Activated CD8-positive, alpha-beta memory T cell treated with anti-CD3 and anti-CD28 coated beads, Interleukin-2, amount 50 U/mL, for 1 hour (primary cell): Measurements from ENCODE around the gene INF2.
"Not testable (repeated sequence)": the region's sequence is repeated elsewhere in the genome, so short reads cannot be mapped to it uniquely, and the experiment has no call there.

Experiments used
- DNase-seq: peaks from one replicate; pipeline ENCODE4 v3.0.0-alpha.2; 2020; ENCODE audit errors: extremely low read depth

INF2 gene

DNA sequence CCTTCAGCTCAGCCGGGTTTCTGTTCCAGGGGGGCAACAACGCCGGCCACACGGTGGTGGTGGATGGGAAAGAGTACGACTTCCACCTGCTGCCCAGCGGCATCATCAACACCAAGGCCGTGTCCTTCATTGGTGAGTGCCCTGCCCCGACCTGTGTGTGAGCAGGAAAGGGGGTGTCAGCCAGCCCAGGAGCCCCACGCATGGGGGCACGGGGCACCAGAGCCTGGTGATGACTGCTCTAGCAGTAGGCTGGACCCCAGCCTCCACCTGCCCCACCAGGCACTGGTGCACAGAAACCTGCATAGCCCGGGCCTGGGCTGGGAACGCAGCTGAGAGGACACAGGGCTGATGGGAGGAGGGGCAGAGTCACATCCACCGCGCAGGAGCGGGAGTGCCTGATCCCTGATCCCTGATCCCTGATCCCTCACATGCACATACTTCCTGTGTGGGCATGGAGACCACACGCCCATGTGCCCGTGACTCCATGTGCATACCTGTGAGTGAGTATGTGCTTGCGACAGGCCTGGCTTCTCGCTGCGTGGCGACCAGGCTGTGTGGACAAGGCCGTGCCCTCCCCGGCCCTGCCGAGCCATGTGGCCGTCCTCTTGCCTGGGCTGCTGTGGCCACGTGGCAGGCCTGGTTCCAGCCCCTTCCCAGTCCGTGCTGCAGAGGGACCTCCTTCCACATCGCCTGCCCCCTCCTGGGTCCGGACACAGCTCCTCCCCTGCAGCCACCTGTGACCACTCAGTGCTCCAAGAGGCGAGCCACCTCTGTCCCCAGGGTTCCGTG, 45.8 kb downstream of the INF2 start:
- DNase-seq, result no peak

DNA sequence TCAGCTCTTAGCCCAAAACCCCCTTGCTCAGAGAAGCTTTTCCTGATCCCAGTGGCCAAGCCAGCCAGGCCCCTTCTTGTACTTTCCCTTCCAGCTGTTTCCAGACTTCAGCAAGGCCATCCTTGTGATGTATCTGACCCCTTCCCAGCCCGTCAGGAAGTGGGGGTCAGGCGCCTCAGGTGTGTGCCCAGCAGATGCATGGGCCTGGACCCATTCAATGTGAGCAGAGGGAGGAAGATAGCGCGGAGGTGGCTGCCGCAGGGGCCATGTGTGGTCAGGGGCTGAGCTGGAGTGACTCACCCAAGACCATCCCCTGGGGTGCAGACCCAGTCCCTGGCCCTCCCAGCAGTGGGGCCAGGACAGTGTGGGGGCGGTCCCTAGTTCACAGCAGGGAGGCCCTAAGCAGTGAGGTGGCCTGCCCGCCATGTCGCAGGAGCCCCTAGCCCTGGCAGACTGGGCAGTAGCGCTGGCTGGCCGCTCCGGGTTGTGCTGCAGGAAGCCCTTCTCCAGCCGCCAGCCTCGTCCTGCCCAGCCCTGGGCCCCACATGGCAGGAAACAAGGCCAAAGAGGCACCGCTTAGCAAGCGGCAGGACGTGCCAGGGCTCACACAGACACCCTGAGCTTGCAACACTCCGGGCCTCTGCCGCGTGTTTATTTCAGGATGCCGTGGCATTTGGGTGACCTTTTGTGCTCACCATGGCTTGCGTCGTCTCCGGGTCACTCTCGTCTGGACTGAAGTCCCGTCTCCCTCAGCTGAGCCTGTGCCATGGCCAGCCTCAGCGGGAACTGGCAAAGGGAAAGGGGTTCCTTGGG, 46.6 kb downstream of the INF2 start:
- no peak for DNase-seq

DNA sequence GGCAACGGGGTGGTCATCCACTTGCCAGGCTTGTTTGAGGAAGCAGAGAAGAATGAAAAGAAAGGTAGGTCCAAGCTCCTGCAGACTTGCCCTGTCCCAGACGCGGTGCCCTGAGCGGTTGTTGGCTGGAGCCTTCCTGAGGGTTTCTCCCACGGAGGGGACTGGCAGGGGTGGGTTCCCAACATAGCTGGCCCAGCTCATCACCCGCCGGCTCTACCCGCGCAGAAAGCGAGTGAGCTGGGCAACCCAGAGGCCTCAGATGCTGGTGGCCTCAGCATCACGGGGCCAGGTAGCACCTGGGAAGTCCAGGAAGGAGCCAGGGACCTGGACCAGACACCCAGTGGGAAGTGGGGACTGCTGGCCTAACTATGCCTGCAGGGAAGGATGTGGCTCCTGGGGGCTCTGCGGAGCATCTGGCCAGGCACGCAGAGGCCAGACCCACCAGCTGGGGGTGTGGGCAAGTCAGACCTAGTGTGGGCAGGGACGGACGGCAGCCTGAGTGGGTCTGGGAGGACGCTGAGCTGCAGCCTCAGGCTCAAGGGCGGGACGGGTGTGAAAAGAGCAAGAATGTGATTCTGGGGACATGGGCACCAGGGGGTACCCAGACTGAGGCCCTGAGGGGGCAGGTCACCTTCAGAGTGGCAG, 49.1 kb downstream of the INF2 start:
- DNase-seq, result no peak

DNA sequence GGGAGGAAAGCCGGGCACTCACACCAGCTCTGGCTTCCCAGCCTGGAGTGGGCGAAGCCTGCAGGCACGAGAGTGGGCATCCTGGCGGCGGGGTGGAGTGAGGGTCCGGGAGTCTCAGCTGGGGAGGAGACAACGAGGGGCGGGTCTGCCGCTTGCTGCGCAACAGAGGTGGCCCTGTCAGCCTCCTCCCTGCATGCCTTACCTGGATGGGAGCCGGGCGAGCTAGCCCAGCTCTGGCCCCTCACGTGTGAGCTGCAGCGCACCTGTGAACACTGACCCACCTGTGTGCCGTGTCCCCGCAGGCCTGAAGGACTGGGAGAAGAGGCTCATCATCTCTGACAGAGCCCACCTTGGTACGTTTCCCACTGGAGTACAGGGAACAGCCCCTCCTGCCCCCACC, 49.6 kb downstream of the INF2 start:
- DNase-seq, result no peak

DNA sequence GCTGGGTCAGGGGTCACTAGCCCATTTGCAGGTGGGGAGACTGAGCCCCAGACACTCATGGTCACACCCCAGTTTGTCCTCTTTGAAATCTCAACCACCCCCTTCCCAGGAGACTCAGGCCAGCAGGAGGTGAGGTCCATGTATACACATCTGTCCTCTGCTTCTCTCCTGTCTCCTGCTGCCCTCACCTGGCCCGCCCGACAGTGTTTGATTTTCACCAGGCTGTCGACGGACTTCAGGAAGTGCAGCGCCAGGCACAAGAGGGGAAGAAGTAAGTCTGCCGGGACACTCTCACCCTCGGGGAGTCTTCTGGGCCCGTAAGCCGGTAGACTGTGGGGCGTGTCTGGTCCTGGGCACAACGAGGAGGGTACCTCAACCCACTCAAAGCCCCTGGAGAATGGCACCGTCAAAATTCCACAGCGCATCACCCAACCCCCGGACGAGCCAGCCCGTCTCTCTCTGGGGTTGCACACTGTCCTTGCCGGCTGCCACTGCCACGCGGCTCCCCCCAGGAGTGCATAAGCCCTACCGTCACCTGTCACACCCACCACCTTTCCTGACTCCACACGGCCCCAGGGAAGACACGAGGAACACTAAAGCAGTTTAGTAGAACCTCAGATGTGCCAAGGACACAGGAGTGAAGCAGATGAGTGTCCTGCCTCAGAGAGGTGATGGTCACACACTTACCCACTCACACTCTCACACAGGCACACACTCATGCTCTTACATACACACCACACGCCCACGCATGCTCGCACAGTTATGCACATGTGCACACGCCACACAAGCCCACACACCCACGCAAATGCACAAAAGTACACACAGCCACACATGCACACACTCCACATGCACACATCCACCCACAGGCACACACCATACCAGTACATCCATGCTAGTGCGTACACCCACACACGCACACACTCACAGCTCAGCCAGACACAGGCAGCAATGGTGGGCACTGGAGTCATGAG, 50.4 kb downstream of the INF2 start:
- DNase-seq, result no peak

DNA sequence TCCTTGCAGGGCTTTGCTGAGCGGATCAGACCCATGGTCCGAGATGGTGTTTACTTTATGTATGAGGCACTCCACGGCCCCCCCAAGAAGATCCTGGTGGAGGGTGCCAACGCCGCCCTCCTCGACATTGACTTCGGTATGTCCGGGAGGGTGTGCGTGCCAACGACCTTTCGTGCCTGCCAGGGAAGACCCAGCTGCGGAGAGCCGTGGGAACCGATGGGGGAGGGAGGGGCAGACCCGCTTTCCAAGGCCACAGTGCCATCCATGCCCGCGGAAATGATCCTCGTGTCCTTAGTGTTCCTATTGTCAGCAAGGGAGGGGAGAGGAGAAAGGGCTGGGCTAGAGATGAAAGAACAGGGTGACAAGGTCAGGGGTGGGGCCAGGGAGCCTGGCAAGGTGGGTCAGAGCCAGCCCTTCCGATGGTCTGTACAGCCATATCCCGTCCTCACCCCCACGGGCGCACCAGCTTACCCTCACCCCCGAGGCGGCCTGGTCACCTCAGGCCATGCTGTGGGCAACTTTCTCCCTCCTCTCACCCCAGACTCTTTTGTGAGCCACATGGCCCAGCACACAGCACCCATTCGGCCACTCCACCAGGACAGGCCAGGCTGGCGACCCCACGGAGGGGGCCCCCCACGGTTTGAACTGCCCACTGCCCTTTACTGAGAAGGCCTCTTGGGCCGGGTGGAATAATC, 51.8 kb downstream of the INF2 start:
- no peak for DNase-seq

DNA sequence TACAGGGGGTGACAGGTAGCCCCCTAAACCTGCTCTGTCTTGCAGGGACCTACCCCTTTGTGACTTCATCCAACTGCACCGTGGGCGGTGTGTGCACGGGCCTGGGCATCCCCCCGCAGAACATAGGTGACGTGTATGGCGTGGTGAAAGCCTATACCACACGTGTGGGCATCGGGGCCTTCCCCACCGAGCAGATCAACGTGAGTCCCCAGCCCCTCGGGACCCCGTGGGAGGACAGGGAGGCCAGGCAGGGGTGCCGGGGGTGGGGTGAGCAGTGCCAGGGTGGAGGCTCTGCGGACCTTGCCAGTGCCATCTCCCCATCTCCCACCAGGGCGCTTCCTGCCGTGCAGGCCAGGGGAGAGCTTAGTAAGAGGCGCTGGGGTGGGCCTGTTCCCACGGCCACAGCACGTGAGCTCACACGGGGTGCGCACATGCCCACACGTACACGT, 52.4 kb downstream of the INF2 start:
- DNase-seq, result no peak

DNA sequence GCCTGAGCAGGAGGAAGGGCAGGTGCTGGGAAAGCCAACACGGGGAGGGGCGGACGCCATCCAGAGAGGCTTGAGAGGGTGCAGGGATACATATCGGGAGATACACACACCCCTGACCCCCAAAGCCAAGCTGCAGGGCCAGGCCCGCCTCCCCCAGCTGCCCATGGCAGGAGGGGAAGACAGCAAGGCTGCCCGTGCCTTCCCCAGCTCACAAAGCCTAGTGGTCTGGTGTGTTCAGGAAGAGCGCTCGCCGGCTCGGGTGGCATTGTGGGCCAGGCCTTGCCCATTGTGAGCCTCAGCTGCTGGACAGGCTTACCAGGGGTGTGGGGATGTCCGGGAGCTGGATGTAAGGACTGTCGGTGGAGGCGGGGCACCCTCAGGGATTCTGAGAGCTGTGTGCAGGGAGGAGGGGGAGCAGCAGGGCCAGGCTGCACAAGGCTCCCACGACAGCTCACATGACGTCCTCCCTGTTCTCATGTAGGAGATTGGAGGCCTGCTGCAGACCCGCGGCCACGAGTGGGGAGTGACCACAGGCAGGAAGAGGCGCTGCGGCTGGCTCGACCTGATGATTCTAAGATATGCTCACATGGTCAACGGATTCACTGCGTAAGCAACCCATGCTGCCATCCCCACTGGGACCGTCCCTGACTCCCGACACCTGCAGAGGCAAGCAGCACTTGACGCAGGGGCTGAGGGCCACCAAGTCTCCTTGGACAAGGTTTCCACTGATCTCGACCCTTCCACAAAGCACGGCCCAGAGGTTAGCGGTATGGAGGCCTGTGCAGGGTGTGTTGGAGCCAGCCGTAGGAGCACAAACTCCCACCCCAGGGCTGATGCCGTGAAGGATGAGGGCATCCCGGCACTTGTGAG, 53.4 kb downstream of the INF2 start:
- DNase-seq, result no peak

DNA sequence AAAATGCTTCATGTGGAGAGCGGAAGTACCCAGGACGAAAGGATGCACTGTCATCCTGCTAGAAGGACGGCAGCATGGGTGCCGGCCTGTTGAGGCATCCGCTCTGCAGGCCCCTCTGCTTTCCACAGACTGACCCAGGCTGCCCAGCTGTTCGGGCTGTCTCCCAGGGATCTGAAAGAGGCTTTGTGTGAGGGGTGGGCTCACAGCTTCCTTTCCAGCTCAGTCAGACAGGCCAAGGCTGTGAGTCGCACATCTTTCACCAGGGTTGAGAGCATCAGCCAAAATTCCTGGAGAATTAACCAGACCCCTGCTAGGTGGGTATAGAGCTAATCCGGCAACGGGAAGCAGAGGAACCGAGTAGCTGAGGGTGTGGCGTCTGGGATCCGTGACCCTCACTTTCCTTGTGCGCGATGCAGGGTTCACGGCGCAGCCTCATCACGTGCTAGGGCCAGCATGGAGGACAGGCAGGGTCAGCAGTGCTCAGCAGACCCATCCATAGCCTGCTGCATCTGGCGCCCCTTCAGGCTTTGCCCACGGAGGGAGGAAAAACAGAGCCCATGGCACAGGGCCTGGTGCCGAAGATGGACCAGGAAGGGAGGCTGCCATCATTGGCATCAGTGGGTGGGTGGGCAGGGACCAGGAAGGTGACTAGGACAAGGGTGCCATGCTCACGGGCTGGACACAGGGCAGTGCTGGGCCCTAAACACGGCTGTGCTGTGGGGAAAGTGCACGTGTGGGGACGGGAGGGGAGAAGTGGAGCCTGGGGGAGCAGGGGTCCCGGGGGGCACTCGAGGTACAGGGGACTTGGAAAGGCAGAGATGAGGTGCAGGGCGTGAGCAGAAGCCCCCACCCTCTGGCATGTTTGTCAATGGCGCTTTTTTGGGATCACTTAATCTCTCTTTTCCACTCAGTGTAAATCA, 54.3 kb downstream of the INF2 start:
- DNase-seq, result no peak

DNA sequence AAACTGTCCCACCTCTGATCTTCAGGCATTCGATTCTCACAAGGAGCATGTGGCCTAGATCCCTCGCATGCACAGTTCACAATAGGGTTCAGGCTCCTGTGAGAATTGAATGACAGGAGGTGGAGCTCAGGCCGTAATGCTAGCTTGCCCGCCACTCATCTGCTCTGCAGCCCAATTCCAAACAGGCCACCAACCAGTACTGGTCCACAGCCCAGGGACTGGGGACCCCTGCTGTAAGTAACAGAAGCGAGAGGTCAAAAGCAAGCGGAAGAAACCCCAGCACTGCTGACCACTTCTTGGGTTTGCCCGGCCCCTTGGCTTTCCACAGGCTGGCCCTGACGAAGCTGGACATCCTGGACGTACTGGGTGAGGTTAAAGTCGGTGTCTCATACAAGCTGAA, 55.1 kb downstream of the INF2 start:
- no peak for DNase-seq

DNA sequence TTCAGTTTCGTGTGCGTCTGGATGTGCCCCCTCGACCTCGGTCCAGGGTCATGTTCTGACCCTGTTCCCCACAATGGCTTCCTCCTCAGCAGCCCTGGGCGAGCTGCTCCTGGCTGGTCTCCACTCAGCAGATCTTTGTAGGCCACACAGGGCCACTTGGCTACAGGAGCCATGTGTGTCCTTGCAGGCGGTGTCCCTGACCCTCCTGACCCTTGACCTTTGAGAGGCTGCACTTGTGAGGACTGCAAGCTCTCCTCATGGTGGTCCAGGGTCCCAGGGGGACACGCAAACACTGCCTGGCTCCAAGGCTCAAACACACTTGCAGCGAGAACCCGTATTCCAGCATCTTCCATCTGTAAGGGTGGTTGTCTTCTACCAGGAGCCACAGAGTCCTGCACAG, 56.0 kb downstream of the INF2 start:
- no peak for DNase-seq

DNA sequence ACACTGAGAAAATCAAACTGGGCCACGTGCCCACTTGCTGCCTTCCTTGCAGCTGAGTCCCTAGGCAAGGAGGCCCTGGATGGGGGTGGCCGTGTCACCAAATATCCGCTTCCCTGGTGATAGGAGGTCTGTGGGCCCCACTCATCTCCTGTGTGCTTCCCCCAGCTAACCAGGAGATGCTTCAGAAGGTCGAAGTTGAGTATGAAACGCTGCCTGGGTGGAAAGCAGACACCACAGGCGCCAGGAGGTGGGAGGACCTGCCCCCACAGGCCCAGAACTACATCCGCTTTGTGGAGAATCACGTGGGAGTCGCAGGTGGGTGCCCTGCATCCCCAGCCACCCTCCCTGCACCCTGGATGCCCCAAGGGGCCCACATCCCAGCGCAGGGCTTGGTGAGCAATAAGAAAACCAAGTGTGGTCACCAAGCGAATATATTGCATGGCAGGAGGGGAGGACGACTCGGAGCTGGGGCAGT, 56.7 kb downstream of the INF2 start:
- DNase-seq, result no peak

DNA sequence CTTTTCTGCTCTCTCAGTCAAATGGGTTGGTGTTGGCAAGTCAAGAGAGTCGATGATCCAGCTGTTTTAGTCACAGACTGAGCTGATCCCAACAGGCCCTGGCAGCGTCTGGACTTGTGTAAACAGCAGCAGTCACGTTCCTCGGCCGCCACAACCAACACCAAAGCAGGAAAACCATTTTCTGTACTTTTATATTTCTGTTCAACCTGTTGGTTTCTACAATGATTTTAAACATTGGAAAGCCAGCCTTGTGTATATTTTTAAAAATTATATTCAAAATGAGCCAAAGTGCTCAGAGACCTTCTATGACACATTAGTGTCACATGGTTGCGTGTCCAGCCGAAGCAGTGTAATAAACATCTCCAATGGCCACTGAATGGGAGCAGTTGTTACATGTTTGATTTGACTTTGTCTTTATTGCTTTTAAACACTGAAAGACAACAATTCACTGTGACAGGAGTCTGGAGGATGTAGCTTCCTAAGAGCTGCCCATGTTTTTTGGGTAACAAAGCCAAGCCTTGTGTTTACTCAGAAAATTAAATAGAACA, 57.6 kb downstream of the INF2 start:
- DNase-seq, result no peak

DNA sequence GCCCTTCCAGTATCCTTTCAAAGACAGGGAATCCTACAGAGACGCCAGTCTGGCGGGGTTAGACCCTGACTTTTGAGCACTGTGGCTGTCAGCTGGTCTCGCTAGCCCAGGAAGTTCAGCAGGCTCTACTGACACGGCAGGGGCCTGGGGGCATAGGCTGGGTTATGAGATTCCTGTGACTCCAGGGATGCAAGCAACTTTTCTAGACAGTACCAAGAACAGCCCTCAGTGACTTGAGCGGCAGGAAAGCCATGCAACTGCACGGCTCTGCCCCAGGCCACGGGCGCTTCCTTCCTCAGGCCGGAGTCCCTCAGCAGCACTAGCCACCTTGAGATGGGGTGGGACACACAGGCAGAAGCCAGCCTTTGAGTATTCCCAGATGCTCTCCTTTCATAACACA, 58.5 kb downstream of the INF2 start:
- no peak for DNase-seq

DNA sequence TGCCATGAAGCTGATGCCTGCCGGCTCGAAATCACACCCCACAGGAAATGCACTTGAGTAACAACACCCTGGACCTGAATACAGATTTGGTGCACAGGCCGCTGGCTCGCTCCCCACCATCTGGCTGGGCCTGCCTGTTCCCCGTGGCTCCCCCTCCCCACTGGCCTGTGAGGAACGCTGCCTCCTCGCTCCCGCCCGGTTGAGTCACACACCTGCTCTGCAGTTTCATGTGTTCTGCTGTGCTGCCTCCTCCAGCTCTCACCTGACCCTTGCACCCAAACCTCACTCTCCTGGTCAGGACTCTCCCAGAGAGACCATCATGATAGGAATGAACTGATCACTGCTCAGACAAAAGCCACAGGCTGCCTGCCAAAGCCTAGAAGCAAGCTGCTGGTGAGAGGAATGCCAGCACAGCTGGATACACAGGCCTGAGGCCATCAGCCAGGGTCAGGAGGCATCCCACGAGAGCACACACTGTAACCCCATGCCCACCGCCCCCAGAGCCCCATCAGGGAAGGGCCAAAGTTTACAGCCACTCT, 59.8 kb downstream of the INF2 start:
- no peak for DNase-seq

DNA sequence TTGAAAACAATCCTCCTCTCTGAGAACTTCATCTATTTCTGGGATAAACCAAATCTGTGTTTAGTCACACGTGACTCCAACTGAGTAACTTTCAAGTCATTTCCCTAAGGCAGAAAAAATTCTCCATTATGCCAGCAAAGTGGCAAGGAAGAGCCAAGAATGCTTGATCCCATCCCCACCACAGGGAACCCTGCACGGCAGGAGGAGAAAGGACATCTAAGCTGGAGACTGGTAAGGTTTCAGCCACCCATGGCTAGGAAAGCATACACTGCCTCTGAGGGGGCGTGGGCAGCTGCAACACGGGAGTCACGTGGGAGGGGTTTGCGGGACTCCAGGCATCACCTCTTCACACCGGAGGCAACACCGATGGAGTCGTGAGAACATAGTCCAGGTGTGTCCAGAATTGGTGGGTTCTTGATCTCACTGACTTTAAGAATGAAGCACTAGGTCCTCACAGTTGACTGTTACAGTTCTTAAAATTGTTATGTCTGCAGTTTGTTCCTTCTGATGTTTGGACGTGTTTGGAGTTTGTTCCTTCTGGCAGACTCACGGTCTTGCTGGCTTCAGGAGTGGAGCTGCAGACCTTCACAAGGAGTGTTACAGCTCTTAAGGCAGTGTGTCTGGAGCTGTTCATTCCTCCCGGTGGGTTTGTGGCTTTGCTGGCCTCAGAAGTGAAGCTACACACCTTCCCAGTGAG, 60.8 kb downstream of the INF2 start:
- DNase-seq, result no peak

DNA sequence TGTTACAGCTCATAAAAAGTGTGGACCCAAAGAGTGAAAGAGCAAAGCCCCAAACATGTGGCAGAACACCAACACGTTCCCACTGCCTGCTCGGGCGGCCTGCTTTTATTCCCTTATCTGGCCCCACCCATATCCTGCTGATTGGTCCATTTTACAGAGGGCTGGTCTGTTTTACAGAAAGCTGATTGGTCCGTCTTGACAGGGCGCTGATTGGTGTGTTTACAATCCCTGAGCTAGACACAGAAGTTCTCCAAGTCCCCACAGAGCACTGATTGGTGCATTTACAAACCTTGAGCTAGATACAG, 61.3 kb downstream of the INF2 start:
- DNase-seq, result not testable (repeated sequence)
